H1 (cell line): ENCODE data around the gene GINS3. TPM values are rescaled to one million over a fixed set of nuclear protein-coding genes. Genes with fewer than 3 reads are reported as not detected.

Source experiments
- CTCF ChIA-PET: fragments of 300-600 bp; sonication (Branson Sonifier 250); formaldehyde crosslinking; loops from one replicate; lab custom pipeline; 2021; ENCODE audit not compliant: partially characterized antibody; lab: Charles Lee
- POLR2A ChIA-PET: fragments of 300-600 bp; sonication (Branson Sonifier 250); formaldehyde crosslinking; loops from one replicate; lab custom pipeline; 2021; ENCODE audit warnings: inconsistent platforms; ENCODE audit not compliant: partially characterized antibody; lab: Charles Lee
- DNase-seq, 2 experiments: peaks; one replicate each; pipeline versions ENCODE4 v3.0.0 to v3.0.0-alpha.2; 2010 to 2022; ENCODE audit warnings: low spot score in 2 of 2, low read depth in 1 of 2, mixed read lengths in 1 of 2
- FAIRE-seq: peaks from 2 replicates; lab custom pipeline; 2011; peaks lifted over from hg19 to GRCh38; lab: Jason Lieb, UNC
- H2AFZ ChIP-seq: 2 replicates; pipeline ENCODE4 v1.8.1; 2012; ENCODE audit warnings: low read length, inconsistent platforms
- H2AK5ac ChIP-seq: 2 replicates; pipeline ENCODE4 v1.6.1; 2013; ENCODE audit warnings: low read depth, low read length
- H2BK120ac ChIP-seq: replicated peaks from 2 replicates; pipeline ENCODE3; 2013; ENCODE audit warnings: low read depth, low read length, inconsistent platforms
- H2BK12ac ChIP-seq: 2 replicates; pipeline ENCODE4 v1.6.1; 2013; ENCODE audit warnings: low read depth, low read length
- H2BK15ac ChIP-seq: 2 replicates; pipeline ENCODE4 v1.6.1; 2013; ENCODE audit warnings: low read length
- H2BK20ac ChIP-seq: 2 replicates; pipeline ENCODE4 v1.6.1; 2013; ENCODE audit warnings: low read length
- H2BK5ac ChIP-seq: 2 replicates; pipeline ENCODE4 v1.6.1; 2013; ENCODE audit warnings: low read depth, low read length
- H3K14ac ChIP-seq: 2 replicates; pipeline ENCODE4 v1.6.1; 2013; ENCODE audit warnings: inconsistent platforms; ENCODE audit not compliant: insufficient read length
- H3K18ac ChIP-seq: 2 replicates; pipeline ENCODE4 v1.6.1; 2013; ENCODE audit warnings: low read length; ENCODE audit errors: extremely low read depth
- H3K23ac ChIP-seq: 2 replicates; pipeline ENCODE4 v1.6.1; 2013; ENCODE audit warnings: inconsistent platforms; ENCODE audit not compliant: insufficient read length
- H3K23me2 ChIP-seq: 2 replicates; pipeline ENCODE4 v1.6.1; 2013; ENCODE audit warnings: low read depth, low read length
- H3K27ac ChIP-seq: 2 replicates; pipeline ENCODE4 v1.6.1; 2011; ENCODE audit warnings: low read depth, low read length, inconsistent platforms
- H3K27me3 ChIP-seq, 4 experiments: replicated peaks in 1 of 4; 1 replicate in 1 of 4; 2 replicates in 3 of 4; pipeline versions ENCODE4 v1.6.1 to v1.8.1; 2011 to 2013; ENCODE audit warnings: low read length in 3 of 4, mild to moderate bottlenecking in 3 of 4, inconsistent platforms in 2 of 4, mixed read lengths in 2 of 4, moderate library complexity in 1 of 4; ENCODE audit not compliant: control insufficient read depth in 3 of 4, insufficient read depth in 3 of 4; ENCODE audit errors: extremely low read depth in 1 of 4
- H3K36me3 ChIP-seq, 4 experiments: 2 replicates each; pipeline versions ENCODE4 v1.6.1 to v1.8.1; 2011 to 2013; ENCODE audit warnings: mild to moderate bottlenecking in 4 of 4, low read length in 3 of 4, moderate library complexity in 2 of 4, control low read depth in 1 of 4, inconsistent platforms in 1 of 4; ENCODE audit not compliant: insufficient read depth in 4 of 4, control insufficient read depth in 2 of 4
- H3K4ac ChIP-seq: replicated peaks from 2 replicates; pipeline ENCODE3; 2013; ENCODE audit warnings: low read length, low read depth, mixed read lengths, inconsistent platforms; ENCODE audit not compliant: insufficient read length
- H3K4me1 ChIP-seq, 4 experiments: replicated peaks in 1 of 4; 1 replicate in 1 of 4; 2 replicates in 3 of 4; pipeline versions ENCODE4 v1.6.1 to v1.8.1; 2011 to 2013; ENCODE audit warnings: low read length in 3 of 4, inconsistent platforms in 2 of 4, mixed read lengths in 1 of 4; ENCODE audit not compliant: insufficient read depth in 4 of 4, control insufficient read depth in 3 of 4
- H3K4me2 ChIP-seq, 2 experiments: 2 replicates each; pipeline versions ENCODE4 v1.6.1 to v1.8.1; 2011 to 2013; ENCODE audit warnings: low read depth in 2 of 2, low read length in 2 of 2, control low read depth in 1 of 2, inconsistent platforms in 1 of 2, mild to moderate bottlenecking in 1 of 2; ENCODE audit not compliant: insufficient read depth in 1 of 2
- H3K4me3 ChIP-seq, 4 experiments: fragments of 200-600, 300-600 bp in 1 of 4; sonication (generic), shearing (Covaris generic), sonication (Bioruptor Twin) in 1 of 4; 2 replicates each; pipeline versions ENCODE4 v1.5.1 to v1.8.1; 2011 to 2016; ENCODE audit warnings: low read length in 4 of 4, low read depth in 3 of 4, control low read depth in 2 of 4, inconsistent platforms in 2 of 4, mild to moderate bottlenecking in 2 of 4, mixed read lengths in 1 of 4, moderate library complexity in 1 of 4; ENCODE audit not compliant: insufficient read depth in 2 of 4; ENCODE audit errors: extremely low read depth in 1 of 4
- H3K56ac ChIP-seq: replicated peaks from 2 replicates; pipeline ENCODE3; 2013; ENCODE audit warnings: low read depth, mild to moderate bottlenecking, mixed read lengths, low read length, inconsistent platforms; ENCODE audit not compliant: insufficient read length
- H3K79me1 ChIP-seq: 2 replicates; pipeline ENCODE4 v1.6.1; 2013; ENCODE audit warnings: low read depth, low read length, control low read depth
- H3K79me2 ChIP-seq, 2 experiments: 2 replicates each; pipeline versions ENCODE4 v1.6.1 to v1.8.1; 2012 to 2013; ENCODE audit warnings: low read length in 2 of 2, mild to moderate bottlenecking in 2 of 2, inconsistent platforms in 1 of 2; ENCODE audit not compliant: insufficient read depth in 2 of 2, control insufficient read depth in 1 of 2
- H3K9ac ChIP-seq, 4 experiments: replicated peaks in 1 of 4; 1 replicate in 1 of 4; 2 replicates in 3 of 4; pipeline versions ENCODE4 v1.6.1 to v1.8.1; 2011 to 2013; ENCODE audit warnings: low read depth in 3 of 4, low read length in 3 of 4, control low read depth in 2 of 4, mild to moderate bottlenecking in 2 of 4, moderate library complexity in 2 of 4, inconsistent platforms in 1 of 4; ENCODE audit errors: extremely low read depth in 1 of 4
- H3K9me3 ChIP-seq, 2 experiments: 2 replicates each; pipeline versions ENCODE4 v1.6.1 to v1.8.1; 2012 to 2013; ENCODE audit warnings: mild to moderate bottlenecking in 2 of 2, moderate library complexity in 2 of 2, control low read depth in 1 of 2, inconsistent platforms in 1 of 2, low read depth in 1 of 2, low read length in 1 of 2, mixed read lengths in 1 of 2; ENCODE audit not compliant: insufficient read depth in 2 of 2
- H4K20me1 ChIP-seq, 2 experiments: replicated peaks in 1 of 2; 2 replicates each; pipeline versions ENCODE3 to v1.8.1; 2011 to 2013; ENCODE audit warnings: inconsistent platforms in 2 of 2, low read length in 2 of 2, mild to moderate bottlenecking in 1 of 2; ENCODE audit not compliant: insufficient read depth in 2 of 2, control insufficient read depth in 1 of 2
- H4K5ac ChIP-seq: 2 replicates; pipeline ENCODE4 v1.6.1; 2013; ENCODE audit warnings: low read length, low read depth, mixed read lengths, inconsistent platforms; ENCODE audit not compliant: insufficient read length
- H4K8ac ChIP-seq: 2 replicates; pipeline ENCODE4 v1.8.0; 2013; ENCODE audit warnings: mild to moderate bottlenecking, moderate library complexity, low read length, inconsistent platforms; ENCODE audit not compliant: insufficient read depth; ENCODE audit errors: extremely low read depth
- H4K91ac ChIP-seq: replicated peaks from 2 replicates; pipeline ENCODE3; 2013; ENCODE audit warnings: low read length, mixed read lengths, inconsistent platforms; ENCODE audit not compliant: insufficient read length
- CEBPB ChIP-seq: IDR thresholded peaks from 2 replicates; pipeline ENCODE4 v1.6.1; 2012; ENCODE audit warnings: low read depth, low read length
- E2F6 ChIP-seq: IDR thresholded peaks from 2 replicates; pipeline ENCODE4 v1.6.1; 2012; ENCODE audit warnings: inconsistent platforms
- WGBS, 2 experiments: shearing (Covaris generic) in 1 of 2; methylation state at CpG; one replicate each; pipeline versions ENCODE4 v1.1.6 to v1.1.7; 2013 to 2015; ENCODE audit warnings: low lambda C conversion rate in 2 of 2, mixed read lengths in 2 of 2, inconsistent platforms in 1 of 2, low coverage in 1 of 2, missing lambda C conversion rate in 1 of 2; ENCODE audit not compliant: insufficient replicate concordance in 2 of 2, insufficient coverage in 1 of 2, insufficient read length in 1 of 2; ENCODE audit errors: extremely low coverage in 1 of 2, missing lambda C conversion rate in 1 of 2; 5-methylcytosine and 5-hydroxymethylcytosine counted together
- polyA plus RNA-seq, 7 experiments: library from polyadenylated mRNA; depleted of rRNA in 3 of 7; stranded (reverse) in 5 of 7; unstranded in 2 of 7; fragments of >200 nt in 5 of 7; fragments of 200-250 nt in 2 of 7; gene quantifications; 1 replicate in 5 of 7; 2 replicates in 1 of 7; 4 replicates in 1 of 7; pipeline versions ENCODE4 v1.2.1 to v1.2.3, GENCODE V29; 2011 to 2013; ENCODE audit warnings: missing spikeins in 2 of 7, mixed read lengths in 2 of 7
- total RNA-seq: library from RNA; stranded (reverse); fragmentation: NEBNext Ultra II Directional; extraction: Animal tissue kit (Norgen Biotek cat#: 25700); gene quantifications from 2 replicates; pipeline ENCODE4 v1.2.1, GENCODE V29; 2021

Gene GINS3
- total and polyA plus RNA-seq, 2 of the 8 experiments (the other 6 are each of a cell fraction or from before 2014, with no cell fraction given): 12.9 to 15.4 TPM

GRCh38 chr16:58371841-58372240, 20.4 kb upstream of the GINS3 start:
- H3K27ac ChIP-seq: no peak overlapping the region
- no peak overlapping the region for H3K14ac ChIP-seq
- TF ChIP-seq E2F6: no peak
- peak; percentile 7; the same call in 1 of the 2 replicates for TF ChIP-seq CEBPB
- no peak overlapping the region for H2BK15ac ChIP-seq
- no peaks in the 10 kb centered on the region for H3K79me1 ChIP-seq
- H3K18ac ChIP-seq: no peak overlapping the region
- no peak overlapping the region for H4K8ac ChIP-seq
- H2AK5ac ChIP-seq: no peak overlapping the region
- no peak overlapping the region for H3K4me3 ChIP-seq
- H2BK20ac ChIP-seq: no peak overlapping the region
- DNase-seq (no peak), FAIRE-seq (no peak)
- no peak overlapping the region for H2BK120ac ChIP-seq
- no peak overlapping the region for H3K23ac ChIP-seq
- H2BK5ac ChIP-seq: no peak overlapping the region
- ChIA-PET POLR2A (no interaction called here), CTCF (no interaction called here)
- no peaks in the 10 kb centered on the region; a peak in 2 of 7 replicates for H3K27me3 ChIP-seq
- H3K4me1 ChIP-seq: no peaks in the 10 kb centered on the region
- no peak overlapping the region for H4K5ac ChIP-seq
- no peak overlapping the region for H2BK12ac ChIP-seq
- 92% methylated on average over 2 of the region's 2 CpGs; no CpG with 5 or more reads in 1 of the 2 experiments for WGBS, 2 experiments
- H2AFZ ChIP-seq: no peak overlapping the region
- no peak overlapping the region for H4K91ac ChIP-seq
- H3K23me2 ChIP-seq: no peaks in the 10 kb centered on the region
- H3K56ac ChIP-seq: no peak overlapping the region
- no peaks in the 10 kb centered on the region for H3K36me3 ChIP-seq
- no peaks in the 10 kb centered on the region for H3K9me3 ChIP-seq
- no peak overlapping the region for H3K4me2 ChIP-seq
- no peak overlapping the region for H3K9ac ChIP-seq
- no peaks in the 10 kb centered on the region for H3K79me2 ChIP-seq
- H3K4ac ChIP-seq: no peak overlapping the region
- no peaks in the 10 kb centered on the region for H4K20me1 ChIP-seq
